Measurements from ENCODE around the gene PIM3.

GRCh38 chr22:49935561-49935960 lies 25.0 kb upstream of the PIM3 start:
- no peak for TF ChIP-seq POLR2A (IDR thresholded peaks at IDR 0.05; ENCODE audit: low read depth, low read length)
- no peak for TF ChIP-seq RBBP5 (conservative IDR thresholded peaks at IDR 0.05)
